ENCODE data around the gene SGSH.

Gene SGSH

DNA sequence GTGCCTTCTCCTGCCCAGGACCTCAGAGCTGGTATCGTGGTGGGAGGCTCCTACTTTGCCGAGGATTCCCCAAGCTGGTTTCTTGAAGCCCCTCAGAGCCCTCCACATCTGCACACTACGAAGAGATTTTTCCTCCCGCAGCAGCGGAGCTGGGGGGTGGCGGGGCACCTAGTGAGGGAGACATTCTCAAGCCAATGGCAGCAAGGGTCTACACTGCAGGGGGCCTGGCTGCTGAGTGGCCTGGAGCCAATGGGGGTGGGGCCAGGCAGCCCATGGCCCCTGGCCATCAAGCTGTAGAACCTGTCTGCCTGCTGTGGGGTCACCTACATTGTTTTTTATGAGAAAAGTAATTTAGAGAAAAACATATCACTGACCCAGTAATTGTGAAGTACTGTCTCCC, 5.1 kb upstream of the SGSH start:
- DNase-seq: no peak

- no peak for DNase-seq
Measured at GRCh38 chr17:80224683-80225082, 4.5 kb upstream of the SGSH start.

DNA sequence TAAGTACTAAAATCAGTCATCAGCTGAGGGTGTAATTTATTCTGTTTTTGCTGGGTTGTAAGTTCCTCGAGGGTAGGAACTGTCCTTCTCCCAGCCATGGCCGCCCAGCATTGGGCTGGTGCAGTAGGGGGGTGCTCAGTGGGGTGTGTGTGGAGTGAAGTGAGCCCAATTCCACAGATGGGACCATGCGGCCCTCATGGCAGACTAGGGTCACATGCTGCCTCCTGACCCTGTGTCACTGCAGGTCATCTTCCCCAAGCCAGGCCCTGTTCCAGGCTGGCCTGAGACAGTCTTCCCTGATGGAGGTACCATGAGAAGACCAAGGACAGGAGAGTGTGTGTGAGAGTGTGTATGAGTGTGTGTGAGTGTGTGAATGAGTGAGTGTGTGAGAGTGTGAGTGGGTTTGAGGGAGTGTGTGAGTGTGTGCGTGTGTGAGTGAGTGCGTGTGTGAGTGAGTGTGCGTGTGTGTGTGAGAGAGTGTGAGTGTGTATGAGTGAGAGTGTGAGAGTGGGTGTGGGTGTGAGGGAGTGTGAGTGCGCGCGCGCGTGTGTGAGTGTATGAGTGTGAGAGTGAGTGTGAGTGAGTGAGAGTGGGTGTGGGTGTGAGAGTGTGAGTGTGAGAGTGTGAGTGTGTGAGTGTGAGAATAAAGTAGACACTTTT, 3.8 kb upstream of the SGSH start:
- DNase-seq: no peak

GRCh38 chr17:80223142-80223815, 3.1 kb upstream of the SGSH start:
- DNase-seq: no peak

- DNase-seq: no peak
Measured at GRCh38 chr17:80222376-80223141, 2.4 kb upstream of the SGSH start.

- DNase-seq: no peak
Measured at GRCh38 chr17:80221351-80222105, 1.4 kb upstream of the SGSH start.

DNA sequence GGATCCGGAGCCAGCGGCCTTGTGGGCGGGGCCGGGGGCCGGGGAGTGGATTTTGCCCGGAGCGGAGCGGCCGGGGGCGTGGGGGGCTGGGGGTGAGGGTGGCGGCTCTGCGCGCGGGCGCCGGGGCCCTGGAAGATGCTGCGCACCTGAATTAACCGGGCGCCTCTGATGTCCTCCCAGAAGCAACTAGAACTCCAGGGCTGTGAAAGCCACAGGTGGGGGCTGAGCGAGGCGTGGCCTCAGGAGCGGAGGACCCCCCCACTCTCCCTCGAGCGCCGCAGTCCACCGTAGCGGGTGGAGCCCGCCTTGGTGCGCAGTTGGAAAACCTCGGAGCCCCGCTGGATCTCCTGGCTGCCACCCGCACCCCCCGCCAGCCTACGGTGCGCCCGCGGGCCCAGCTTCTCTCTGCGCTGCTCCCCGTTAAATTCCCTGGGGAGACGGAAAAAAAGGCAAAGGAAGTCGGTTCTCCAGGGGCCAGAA, 643 bp upstream of the SGSH start:
- peak; percentile 37 for DNase-seq

GRCh38 chr17:80219763-80220053, 425 bp downstream of the SGSH start:
- DNase-seq: no peak

DNA sequence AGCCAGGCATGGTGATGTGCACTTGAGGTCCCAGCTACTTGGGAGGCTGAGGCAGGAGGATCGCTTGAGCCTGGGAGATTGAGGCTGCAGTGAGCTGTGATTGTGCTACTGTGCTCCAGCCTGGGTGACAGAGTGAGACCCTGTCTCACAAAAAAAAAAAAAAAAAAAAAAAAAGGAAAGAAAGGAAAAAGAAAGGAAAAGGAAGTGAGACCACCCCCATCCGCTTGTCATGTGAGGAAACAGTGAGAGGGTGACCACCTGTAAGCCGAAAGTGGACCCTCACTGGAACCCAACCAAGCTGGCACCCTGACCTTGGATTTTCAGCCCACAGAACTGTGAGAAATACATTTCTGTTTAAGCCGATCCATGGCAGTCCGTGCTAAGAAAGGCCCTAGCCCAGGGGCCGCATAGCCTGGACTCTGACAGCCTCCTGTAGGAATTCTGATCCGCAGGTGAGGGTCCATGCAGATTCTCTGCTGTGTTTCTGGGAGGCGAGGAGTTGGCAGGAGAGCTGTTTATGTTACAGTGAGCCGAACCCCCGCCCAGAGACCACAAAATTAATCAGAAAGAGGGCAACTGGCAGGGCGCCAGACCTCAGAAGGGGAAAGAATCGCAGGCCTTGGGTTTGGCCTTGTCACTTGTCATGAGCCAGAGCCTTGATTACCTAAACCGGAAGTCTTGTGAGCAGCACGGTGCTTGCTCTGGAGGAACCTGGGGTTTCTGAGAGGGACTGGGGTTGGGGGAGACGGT, 945 bp downstream of the SGSH start:
- peak; percentile 96 for DNase-seq

- no peak for DNase-seq
Measured at GRCh38 chr17:80218391-80218790, 1.7 kb downstream of the SGSH start.

DNA sequence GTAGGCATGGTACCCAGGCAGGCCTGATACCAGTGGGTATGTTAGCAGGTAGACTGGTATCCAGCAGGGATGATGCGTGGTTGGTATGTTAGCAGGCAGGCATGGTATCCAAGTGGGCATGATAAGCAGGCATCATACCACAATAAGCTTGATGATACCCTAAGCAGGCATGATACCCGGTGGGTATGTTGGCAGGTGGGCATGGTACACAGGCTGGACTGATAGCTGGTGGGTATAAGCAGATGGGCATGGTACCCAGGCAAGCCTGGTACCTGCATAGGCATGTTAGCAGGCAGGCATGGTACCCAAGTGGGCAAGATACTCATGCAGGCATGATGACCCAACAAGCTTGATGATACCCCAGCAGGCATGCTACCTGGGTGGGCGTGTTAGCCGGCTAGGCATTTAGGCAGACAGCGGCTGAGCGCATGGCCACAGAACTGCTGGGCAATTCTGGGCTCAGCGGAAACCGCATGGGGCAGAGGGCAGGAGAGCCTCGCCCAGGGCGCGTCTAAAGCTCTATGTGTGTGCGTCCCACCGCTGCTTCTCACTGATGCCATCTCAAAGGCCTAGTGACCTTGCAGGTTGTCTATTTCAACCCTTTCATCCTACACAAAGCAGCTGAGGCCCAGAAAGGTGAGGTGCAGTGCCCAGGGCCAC, 2.3 kb downstream of the SGSH start:
- DNase-seq: no peak

- no peak for DNase-seq
Measured at GRCh38 chr17:80216473-80217456, 3.4 kb downstream of the SGSH start.

DNA sequence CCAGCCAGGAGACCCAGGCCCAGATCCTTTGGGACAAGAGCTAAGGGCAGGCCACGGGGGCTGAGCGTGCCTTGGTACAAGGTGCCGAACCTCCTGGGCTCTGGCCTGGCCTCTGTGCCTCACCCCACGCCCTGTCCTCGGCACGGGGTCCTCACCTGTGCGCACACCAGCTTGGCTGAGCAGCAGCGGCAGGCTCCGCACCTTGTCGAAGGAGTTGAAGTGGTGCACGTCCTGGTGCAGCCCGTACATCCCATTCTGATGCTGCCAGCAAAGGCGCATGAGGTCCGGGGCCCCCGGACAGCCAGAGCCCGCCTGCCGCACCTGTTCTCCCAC, 5.3 kb downstream of the SGSH start:
- no peak for DNase-seq

- DNase-seq: no peak
Measured at GRCh38 chr17:80214012-80214877, 5.9 kb downstream of the SGSH start.

DNA sequence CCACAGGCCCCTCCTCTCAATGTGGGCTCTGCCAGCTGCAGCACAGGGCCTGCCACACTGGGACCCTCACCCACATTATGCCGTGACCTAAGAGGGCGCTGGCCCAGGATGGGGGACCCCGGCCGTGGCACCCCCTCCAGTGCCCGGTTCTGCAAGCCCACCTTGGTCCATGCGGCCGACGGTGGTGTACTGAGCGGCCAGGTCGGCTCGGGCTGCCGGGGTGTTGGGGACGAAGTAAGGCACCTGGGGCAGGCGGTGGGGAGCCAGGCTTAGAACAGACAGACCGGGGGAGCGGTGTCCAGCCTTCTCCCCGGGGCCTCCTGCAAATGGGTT, 6.5 kb downstream of the SGSH start:
- no peak for DNase-seq

DNA sequence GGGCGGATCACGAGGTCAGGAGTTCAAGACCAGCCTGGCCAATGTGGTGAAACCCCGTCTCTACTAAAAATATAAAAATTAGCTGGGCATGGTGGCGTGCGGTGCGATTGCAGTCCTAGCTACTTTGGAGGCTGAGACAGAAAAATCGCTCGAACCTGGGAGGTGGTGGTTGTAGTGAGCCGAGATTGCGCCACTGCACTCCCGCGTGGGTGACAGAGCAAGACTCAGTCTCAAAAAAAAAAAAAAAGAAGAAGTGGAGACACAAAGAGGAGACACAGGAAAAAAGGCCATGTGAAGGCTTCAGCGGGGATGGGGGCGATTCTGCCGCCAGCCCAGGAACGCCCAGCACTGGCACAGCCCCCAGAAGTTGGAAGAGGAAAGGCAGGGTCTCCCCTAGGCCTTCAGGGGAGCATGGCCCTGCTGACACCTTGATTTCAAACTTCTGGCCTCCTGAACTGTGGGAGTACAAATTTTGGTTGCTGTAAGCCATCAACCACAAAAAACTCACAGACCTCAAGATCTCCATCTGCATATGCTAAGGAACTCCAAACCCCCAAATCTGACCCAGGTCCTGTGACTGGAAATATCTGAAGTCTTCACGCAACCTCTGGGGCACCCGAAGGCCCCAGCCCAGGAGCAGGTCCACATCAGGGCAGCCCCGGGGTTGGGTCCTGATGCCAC, 7.0 kb downstream of the SGSH start:
- no peak for DNase-seq

DNA sequence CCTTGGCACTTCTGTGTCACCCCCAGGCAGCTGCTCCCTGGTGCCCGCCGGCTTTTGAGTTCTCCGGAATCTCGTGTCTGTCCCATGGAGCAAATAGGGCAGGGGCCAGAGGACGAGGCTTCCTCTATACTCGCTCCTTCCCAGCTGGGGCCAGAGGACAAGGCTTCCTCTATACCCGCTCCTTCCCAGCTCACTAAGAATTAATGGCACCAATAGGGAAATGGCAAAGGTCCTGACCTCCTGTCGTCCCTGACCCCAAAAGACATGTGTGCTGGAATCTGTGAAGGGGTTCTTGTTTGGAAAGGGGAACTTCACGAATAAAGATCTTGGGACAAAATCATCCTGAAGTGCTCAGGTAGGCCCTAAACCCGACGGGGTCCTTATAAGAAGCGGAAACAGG, 7.6 kb downstream of the SGSH start:
- no peak for DNase-seq

DNA sequence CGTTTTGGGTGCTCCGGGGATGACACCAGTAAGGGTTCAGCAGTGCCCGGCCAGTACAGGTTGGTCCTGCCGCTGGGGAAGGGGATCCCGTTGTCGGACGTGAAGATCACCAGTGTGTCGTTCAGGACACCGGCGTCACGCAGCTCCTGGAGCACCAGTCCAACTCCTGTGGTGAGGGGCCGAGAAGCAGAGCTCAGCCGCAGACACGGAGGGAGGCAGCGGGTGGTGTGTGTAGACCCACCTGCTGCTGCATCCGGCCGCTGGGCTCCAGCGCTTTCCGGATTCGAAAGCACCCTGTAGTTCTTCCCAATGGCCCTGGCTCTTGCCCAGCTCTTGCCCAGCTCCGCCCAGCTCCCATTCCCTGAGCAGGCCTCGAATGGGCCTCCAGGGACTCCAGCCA, 8.0 kb downstream of the SGSH start:
- no peak for DNase-seq

DNA sequence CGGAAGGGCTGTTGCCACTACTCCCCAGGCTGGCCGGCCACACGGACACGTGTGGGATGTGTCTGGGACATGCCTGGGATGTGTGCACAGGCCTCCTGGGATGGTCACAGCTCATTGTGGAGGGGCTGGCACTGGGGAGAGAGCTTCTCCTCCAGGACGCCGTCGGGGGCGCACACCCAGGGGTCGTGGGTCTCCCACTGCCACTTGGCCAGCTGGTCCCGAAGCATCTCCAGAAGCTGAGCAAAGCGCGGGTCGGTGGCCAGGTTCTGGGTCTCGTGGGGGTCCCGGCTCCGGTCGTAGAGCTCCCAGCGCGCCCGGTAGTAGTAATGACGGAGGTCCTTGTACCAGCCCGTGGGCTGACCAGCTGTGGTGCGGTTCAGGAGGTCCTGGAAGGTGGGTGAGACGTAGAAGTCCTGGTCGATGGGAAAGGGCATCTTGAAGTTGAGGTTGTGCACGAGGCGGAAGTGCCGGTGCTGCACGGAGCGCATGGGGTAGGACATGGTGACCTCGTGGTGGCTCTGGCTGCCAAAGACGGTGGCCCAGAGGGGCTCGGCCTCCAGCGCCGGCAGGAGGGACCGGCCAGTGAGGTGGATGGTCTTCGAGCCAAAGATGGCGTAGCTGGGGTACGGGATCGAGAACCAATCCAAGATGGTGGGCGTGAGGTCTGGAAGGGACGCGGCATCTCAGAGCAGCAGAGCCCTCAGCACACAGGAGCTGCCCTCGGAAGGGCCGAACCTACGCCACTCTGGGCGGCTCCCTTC, 9.6 kb downstream of the SGSH start:
- DNase-seq: no peak

All from CD4-positive, alpha-beta T cell treated with Interleukin-6 for 4 hours (primary cell).